Measurements from ENCODE around the gene LIMS1. TPM values are rescaled to one million over a fixed set of nuclear protein-coding genes. Genes with fewer than 3 reads are reported as not detected.

The LIMS1 gene
- total RNA-seq, 4 donors from 2014 or later = 147 to 308 (median 224) TPM

GRCh38 chr2:108574332-108574731 is 40.1 kb downstream of the LIMS1 start:
- no peak overlapping the region for H3K27ac ChIP-seq
- in situ Hi-C loops (cut with MboI; ENCODE audit: low sequenced_read_pairs in 4 of 4) (no loop called here), intact Hi-C loops (cut with DNase I; ENCODE audit: low total_unique reads) (no loop called here)
- DNase-seq (no peak), ATAC-seq (no peak)
- peaks cover 63 to 66% of the 10 kb centered on the region in 2 donors for H3K4me1 ChIP-seq
- no peak overlapping the region for H3K4me3 ChIP-seq
- H3K9me3 ChIP-seq = no peaks in the 10 kb centered on the region
- no peaks in the 10 kb centered on the region for H3K36me3 ChIP-seq
- H3K27me3 ChIP-seq = no peaks in the 10 kb centered on the region
- TF ChIP-seq POLR2A (IDR thresholded peaks at IDR 0.05) (no peak), CTCF (IDR thresholded peaks at IDR 0.05 in 4 of 5, conservative IDR thresholded peaks at IDR 0.05 in 1 of 5) (no peak)

GRCh38 chr2:108575132-108575966 is 41.1 kb downstream of the LIMS1 start:
- DNase-seq (no peak), ATAC-seq (no peak)
- Histone ChIP-seq H3K4me1 (peaks cover 66 to 70% of the 10 kb centered on the region in 2 donors), H3K27me3 (no peaks in the 10 kb centered on the region), H3K9me3 (no peaks in the 10 kb centered on the region), H3K4me3 (no peak overlapping the region), H3K36me3 (no peaks in the 10 kb centered on the region), H3K27ac (no peak overlapping the region)
- in situ Hi-C loops (cut with MboI; ENCODE audit: low sequenced_read_pairs in 4 of 4) = loop anchor here in 1 of 4 donors (25.0 kb wide), 1 partner anchor 113 kb away; no protein-coding TSS in a partner anchor
- intact Hi-C loops (cut with DNase I; ENCODE audit: low total_unique reads) = no loop called here
- TF ChIP-seq CTCF (IDR thresholded peaks at IDR 0.05 in 4 of 5, conservative IDR thresholded peaks at IDR 0.05 in 1 of 5) (no peak), POLR2A (IDR thresholded peaks at IDR 0.05) (no peak)

GRCh38 chr2:108577099-108577498 is 42.8 kb downstream of the LIMS1 start:
- Histone ChIP-seq H3K4me3 (no peak overlapping the region), H3K36me3 (no peaks in the 10 kb centered on the region), H3K9me3 (no peaks in the 10 kb centered on the region), H3K4me1 (peaks cover 53% of the 10 kb centered on the region in 2 donors), H3K27me3 (no peaks in the 10 kb centered on the region), H3K27ac (peak overlapping the region in 1 of 4 donors; percentile 39)
- intact Hi-C loops (cut with DNase I; ENCODE audit: low total_unique reads) (no loop called here), in situ Hi-C loops (cut with MboI; ENCODE audit: low sequenced_read_pairs in 4 of 4) (loop anchor here in 1 of 4 donors (25.0 kb wide), 1 partner anchor 115 kb away; no protein-coding TSS in a partner anchor)
- TF ChIP-seq POLR2A (IDR thresholded peaks at IDR 0.05) (no peak), CTCF (IDR thresholded peaks at IDR 0.05 in 4 of 5, conservative IDR thresholded peaks at IDR 0.05 in 1 of 5) (no peak)
- no peak for DNase-seq
- ATAC-seq = no peak

- Histone ChIP-seq H3K4me1 (peaks cover 41 to 42% of the 10 kb centered on the region in 2 donors), H3K9me3 (no peaks in the 10 kb centered on the region), H3K27me3 (no peaks in the 10 kb centered on the region), H3K4me3 (no peak overlapping the region), H3K36me3 (no peaks in the 10 kb centered on the region), H3K27ac (peak overlapping the region; percentile 32 to 71 (median 44))
- TF ChIP-seq POLR2A (IDR thresholded peaks at IDR 0.05) (no peak), CTCF (IDR thresholded peaks at IDR 0.05 in 4 of 5, conservative IDR thresholded peaks at IDR 0.05 in 1 of 5) (no peak)
- peak; percentile 63 to 77 for ATAC-seq
- in situ Hi-C loops (cut with MboI; ENCODE audit: low sequenced_read_pairs in 4 of 4) (loop anchor here in 3 of 4 donors (5.0 to 25.0 kb wide), 3 partner anchors 47 to 235 kb away; partner anchors contain the start of gene LIMS1 (in 1 of the 3)), intact Hi-C loops (cut with DNase I; ENCODE audit: low total_unique reads) (loop anchor here (5.0 kb wide), 1 partner anchor 642 kb away; no protein-coding TSS in a partner anchor)
- DNase-seq = peak in 1 of 2 donors; percentile 58
Measured at GRCh38 chr2:108579623-108580022, 45.4 kb downstream of the LIMS1 start.

Measured in gastrocnemius medialis (tissue), 4 donors.